Measurements from ENCODE around the gene MFAP2.

Gene MFAP2

GRCh38 chr1:16926491-16927073, 53.8 kb downstream of the MFAP2 start:
- no peak for ATAC-seq

DNA sequence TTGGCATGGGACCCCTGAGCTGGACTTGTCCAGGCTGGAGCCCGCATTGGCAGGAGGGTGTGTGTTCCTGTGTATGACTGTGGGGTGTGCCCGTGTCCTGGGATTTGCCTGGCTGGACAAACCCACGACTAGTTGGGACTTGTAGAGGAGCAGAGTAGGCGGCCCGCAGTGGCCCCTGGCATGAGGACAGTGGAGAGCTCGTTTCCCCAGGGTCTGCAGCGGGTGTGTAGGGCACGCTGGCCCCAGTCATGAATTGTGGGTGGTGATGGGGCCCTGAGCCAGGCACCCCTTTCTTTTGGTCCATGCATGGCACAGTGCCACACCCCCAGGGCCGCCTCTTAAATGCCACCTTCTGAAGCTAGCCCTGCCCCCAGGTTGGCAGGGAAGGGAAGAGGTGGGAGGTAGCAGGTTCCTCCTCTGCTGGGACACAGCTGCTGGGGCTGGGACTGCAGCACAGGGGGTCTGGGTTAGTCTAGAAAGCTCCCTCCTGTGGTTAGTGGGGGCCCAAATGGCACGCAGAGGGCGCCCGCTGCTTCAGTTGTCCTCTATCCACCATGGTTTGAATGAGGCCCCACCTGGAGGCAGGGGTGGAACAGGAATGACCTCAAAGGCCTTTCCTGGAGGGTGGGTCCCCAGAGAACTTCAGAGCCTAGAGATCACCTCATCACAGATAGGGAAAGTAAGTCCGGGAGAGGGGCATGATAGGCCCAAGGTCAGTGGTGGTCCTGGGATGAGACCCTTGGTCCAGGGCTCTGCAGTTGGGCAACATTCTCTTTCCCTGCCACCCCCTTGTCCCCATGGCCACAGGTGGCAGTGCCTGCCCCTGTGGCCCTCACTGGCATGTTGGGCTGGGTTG, 54.6 kb downstream of the MFAP2 start:
- no peak for ATAC-seq

DNA sequence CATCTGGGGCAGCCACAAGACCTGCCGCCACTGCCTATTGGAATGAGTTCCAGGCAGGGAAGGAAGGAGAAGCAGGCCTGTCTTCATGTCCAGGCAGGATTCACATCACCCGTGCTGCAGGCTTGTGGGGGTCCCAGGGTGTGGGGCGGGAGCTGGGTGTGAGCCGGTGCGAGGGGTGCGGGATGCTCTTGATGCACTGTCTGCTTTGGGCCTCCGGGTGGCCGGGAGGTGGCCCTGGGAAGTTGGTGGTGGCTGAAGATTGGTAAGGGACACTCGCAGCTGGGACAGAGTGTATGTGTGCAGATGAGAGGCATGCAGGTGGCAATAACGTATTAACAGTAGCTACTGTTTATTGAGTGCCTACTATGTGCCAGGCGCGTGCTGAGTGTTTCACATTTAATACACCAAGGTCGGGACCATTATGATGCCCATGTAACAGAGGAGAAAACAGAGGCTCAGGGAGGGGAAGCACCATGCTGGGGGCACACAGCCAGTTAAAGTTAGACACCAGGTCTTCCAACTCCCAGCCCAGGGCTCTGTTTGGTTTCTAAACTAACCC, 55.4 kb downstream of the MFAP2 start:
- ATAC-seq: no peak
